Hematopoietic multipotent progenitor cell treated with erythropoietin and hydrocortisone succinate and interleukin-3 and kit ligand, for 15 days (in vitro differentiated cells): ENCODE results near the gene NR5A1.

Experiments
- DNase-seq: peaks from one replicate; pipeline ENCODE4 v3.0.0-alpha.2; 2015; ENCODE audit warnings: low spot score

Gene NR5A1

DNA sequence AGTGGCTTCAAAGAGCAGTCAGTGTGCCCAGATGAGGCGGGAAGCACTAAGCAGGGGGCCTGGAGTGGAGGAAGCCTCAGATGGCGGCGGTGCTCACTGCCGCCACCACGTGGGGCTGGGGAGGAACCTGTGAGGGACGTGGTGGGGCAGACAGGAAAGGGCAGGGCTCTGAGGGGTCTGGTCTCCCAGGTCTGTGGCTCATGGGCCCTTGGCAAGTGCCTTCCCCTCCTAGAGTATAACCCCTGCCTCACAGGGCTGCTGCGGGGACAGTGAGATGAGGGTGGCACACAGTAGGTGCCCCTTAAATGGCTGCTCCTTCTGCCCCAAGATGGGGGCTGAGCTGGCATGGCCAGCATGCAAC lies 26.6 kb downstream of the NR5A1 start:
- no peak for DNase-seq

DNA sequence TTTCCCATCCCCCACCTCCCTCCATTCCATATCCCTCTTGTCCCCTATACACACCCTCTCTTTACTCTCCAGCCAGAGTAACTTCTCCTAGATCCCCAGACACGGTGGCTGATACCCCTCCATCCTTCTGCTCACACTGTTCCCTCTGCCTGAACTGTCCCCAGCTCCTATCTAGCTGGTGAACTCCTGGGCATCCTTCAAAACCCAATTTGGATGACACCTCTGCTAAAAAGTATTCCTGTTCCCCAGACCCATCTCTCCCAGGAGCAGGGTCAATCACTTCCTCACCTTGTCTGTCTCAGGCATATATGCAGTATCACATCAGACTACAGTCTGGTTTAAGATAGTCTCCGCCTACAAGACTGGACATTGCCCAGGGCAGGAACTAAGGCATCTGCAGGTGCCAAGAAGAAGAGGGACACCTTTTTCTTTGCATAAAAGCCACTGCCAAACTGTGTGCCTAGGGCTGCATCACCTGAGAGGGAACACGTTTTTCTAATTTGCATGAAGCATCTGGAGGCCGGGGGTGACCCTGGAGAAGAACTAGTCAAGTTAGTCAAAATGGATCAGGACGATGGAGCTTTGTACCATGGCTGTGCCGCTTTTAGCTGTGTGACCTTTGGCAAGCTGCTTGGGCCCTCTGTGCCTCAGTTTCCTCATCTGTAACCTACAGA lies 27.1 kb downstream of the NR5A1 start:
- no peak for DNase-seq

DNA sequence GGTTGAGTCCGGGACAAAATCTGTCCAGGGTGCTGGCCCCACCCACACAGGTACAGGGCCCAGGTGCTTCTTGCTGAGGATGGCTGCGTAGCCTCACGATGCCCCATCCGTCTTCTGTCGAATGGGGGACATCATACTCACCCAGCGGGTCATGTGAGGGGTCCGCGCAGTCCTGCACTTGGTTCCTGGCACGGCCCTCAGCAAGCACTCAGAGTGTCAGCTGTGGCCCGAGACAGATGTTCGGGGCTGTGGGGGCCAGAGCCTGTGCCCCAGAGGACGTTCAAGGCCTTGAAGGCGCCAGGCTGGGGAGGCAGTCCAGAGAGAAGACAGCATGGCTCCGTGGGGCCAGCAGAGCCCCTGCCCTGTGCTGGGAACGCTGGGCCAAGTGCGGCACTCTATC lies 27.8 kb downstream of the NR5A1 start:
- no peak for DNase-seq

DNA sequence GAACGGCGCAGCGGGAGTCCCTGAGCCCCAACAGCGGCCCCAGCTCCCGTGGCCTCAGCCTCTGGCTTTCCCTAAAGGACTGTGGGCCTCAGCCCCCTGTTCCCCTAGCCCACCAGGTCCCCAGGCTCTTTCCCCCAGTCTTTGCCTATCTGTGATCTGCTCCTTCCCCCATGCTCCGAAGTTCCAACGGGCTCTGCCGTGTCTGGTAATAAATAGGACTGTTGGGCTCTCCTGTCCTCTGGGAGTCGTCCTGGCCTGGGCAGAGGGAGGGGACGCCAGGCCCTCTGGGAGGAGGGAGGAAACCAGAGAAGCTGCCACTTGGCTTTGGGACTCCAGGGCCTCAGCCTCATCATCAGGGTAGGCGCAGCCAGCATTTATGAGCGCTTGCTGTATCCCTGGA lies 28.8 kb downstream of the NR5A1 start:
- DNase-seq = no peak

DNA sequence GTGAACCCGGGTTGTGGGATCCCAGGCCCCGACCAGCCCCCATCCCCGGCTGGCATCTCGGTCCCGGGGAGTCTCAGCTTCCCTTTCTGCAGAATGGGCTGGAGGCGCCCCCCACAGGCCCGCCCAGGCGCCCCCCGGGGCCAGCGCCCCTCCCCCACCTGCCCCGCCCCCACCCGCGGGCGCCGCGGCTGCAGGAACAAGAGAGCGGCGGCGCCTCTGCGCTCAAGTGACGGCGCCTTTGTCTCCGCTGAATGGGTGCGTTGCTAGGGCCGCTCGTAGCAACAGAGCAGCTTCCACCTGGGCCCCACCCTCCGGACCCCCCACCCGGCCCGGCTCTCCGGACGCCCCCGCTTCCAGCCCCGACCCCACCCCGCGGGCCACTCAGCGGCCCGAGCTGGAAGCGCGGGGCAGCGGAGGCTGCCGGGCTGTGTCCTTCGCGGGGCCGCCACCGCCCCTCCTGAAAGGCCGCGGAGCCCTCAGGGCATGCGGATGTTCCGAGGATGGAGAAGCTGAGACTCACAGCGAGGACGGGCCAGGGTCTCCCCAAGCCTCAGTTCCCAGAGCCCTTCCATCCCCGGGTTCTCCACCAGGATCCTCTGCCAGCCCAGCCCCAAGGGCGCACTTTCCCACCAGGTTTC lies 29.4 kb downstream of the NR5A1 start:
- DNase-seq = no peak

DNA sequence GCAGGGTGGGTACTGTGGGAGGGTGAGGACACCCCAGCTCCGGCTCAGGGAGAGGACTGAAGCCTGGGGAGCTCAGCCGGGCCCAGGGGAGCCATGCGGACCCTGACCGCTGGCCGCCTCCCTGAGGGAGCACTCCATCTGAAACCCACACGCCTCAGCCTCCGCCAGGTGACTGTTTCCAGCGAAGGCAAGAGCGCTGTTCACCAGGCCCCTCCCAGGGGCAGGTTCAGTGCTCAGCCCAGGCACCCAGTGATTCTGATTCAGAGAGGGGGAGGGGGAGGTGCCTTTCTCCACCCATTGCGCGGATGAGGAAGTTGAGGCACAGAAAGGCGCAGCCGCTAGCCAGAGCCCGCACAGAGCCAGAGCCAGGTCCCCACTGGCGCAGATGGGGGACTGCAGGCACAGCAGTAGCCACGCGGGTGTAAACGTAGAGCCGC lies 30.0 kb downstream of the NR5A1 start:
- DNase-seq = no peak

DNA sequence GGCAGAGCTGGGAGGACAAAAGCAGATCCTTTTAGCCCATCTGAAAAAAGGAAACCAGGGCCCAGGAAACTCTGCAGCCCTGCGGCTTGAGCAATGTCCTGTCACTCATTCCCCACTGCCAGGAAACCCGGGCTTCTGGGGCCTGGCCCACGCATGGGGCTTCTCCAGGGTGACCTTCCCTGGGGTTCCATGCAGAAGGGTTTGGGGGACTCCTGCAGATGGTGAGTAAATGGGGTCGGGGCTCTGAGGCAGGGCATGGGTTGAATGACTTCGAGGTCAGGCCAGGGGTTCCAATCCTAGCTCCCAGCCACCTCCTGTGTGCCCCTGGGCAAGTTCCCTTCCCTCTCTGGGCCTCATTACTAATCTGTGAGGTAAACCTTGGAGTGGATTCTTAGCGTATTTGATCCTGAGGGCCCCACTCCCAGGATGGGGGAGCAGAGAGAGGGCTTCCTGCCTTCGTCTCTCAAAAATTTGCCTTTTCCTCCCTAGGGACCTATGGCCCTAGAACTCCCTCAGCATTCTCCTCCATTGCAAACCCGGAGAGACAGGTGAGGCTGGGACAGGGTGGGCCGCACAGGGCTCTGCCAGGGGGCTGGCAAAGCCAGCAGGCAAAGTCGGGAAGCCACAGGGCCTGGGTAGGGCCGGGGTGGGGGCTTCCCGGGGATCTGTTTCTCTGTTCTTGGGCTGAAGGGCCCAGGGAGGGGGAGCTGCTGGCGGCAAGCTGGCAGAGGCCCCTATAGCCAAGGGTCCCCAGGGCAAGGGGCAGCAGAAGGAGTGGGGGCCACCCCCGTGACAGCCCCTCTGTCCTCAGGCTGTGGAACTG lies 31.1 kb downstream of the NR5A1 start:
- DNase-seq = no peak

DNA sequence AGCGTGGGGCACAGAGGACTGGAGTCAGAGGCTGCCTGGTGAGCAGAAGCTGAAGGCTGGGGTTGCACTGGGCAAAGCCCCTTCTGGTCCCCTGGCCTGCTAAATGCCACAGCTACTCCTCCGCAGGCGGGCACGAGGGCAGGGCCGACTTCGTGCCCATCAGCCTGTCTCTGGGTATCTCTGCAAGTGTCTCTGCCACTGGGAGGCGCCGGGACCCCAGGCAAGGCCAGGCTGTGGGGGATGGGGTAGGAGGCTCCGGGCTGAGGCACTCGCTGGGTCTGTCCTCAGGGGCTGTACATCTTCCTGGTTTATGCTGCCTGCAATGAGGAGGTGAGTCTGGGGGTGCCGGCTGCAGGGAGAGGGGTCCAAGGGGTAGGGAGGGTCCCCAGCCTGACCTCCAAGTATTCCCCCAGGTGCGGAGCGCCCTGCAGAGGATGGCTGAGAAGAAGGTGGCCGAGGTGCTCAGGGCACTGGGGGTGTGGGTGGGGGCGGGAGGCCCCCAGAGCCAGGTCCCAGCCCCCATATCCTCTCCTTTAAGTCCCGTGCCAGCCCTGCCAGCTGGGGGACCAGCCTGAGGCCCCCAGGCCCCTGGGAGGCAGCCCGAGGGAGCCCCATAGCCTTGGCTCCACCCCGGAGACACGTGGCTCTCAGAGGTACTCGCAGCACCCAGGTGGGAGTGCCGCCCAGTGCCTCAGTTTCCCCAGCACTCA lies 31.9 kb downstream of the NR5A1 start:
- DNase-seq = no peak

DNA sequence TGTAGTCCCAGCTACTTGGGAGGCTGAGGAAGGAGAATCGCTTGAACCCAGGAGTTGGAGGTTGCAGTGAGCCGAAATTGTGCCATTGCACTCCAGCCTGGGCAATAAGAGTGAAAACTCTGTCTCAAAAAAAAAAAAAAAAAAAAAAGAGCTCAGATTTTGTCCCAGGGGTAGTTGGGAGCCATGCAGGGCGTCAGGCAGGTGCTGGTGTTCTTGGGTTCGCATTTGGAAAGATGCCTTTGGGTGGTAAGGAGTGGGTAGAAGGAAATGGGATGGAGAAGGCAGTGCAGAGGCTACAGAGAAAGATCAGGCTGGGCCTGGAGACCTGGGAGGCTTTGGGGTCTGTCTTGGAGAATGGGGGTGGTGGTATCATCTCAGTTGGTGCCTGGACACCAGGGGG lies 33.0 kb downstream of the NR5A1 start:
- DNase-seq = no peak

DNA sequence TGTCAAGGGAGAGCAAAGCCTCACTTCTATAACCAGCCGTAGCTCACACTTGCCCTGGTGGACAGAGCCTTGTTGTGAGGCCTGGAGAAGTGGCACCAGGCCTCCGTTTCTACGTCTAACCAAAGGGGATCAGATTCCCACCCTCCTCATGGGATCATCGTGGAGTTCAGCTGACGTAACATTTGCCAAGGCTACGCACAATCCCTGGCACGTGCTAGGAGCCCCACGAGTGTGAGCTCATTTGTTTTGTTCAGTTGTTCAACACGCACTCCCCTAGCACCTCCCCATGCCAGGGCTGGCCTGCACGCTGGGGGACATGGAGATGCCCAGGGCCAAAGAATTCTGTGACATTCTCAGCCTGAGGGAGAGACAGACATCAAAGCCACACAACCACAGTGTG lies 33.9 kb downstream of the NR5A1 start:
- DNase-seq = no peak

DNA sequence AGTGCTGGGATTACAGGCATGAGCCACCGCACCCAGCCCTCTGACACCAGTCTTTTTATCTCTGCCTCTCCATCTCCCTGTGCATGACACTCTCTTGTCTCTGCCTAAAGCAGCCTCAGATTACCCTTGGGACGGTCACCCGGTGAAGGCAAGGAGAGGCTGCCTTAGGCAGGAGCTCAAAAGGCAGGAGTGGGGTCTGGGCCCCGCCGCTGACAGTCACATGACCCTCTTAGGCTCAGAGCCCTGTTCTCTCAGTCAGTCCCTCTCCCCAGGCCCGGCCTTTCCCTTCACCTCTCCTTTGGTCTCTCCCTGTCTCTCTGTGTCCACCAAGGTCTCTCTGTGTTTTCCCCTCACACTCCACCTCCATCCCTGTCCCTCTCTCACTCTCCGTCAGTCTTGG lies 34.4 kb downstream of the NR5A1 start:
- no peak for DNase-seq

DNA sequence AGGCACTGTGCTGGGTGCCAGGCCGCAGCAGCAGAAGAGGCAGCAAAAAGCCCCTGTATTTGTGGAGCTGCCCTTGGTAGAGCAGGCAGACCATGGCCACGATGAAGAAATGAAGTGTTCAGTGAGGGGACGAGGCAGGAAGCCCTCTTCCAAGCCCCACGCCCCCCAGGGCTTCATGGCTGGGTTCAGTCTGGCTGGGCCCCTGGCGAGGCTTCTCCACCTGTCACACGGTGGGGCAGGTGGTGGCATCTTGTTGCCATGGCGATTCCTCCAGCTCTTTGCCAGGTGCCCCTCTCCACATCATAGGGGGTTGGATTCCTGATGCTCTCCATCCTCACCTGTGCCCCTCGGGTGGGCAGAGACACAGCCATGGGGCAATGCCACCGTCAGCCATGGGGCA lies 35.4 kb downstream of the NR5A1 start:
- no peak for DNase-seq

DNA sequence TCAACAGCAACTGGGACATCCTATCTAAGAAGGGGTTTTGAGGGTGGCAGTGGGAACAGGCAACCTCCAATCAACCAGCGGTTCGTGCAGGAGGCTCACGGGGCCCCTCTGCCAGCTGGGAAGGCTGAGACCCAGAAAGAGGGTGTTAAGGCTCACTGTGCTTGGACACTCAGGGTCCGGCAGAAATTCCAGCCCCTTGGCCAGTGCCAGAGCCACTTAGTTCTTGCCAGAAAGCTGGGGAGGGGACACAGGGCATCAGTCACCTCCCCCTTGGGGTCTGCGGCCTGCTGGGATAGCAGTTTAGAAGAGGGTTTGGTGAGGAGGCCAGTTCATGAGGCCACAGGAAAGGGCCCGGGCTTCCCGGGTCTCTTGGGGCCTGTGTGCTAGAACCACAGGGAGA lies 36.5 kb downstream of the NR5A1 start:
- no peak for DNase-seq

DNA sequence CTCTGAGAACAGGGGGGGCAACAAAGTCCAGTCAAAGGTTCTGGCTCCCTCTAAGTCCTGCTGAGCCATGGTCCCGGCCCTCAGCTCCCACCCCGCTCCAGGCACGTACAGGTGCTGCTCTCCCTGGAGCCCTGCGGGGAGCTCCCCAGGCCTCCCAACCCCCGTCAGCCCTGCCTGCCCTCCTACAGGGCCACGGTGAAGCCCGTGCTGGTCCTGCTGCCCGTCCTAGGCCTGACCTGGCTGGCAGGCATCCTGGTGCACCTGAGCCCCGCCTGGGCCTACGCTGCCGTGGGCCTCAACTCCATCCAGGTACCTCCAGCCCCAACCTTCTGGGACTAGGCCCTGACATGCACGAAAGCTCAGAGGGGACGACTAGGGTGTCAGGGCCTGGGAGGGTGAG lies 36.9 kb downstream of the NR5A1 start:
- DNase-seq = no peak

DNA sequence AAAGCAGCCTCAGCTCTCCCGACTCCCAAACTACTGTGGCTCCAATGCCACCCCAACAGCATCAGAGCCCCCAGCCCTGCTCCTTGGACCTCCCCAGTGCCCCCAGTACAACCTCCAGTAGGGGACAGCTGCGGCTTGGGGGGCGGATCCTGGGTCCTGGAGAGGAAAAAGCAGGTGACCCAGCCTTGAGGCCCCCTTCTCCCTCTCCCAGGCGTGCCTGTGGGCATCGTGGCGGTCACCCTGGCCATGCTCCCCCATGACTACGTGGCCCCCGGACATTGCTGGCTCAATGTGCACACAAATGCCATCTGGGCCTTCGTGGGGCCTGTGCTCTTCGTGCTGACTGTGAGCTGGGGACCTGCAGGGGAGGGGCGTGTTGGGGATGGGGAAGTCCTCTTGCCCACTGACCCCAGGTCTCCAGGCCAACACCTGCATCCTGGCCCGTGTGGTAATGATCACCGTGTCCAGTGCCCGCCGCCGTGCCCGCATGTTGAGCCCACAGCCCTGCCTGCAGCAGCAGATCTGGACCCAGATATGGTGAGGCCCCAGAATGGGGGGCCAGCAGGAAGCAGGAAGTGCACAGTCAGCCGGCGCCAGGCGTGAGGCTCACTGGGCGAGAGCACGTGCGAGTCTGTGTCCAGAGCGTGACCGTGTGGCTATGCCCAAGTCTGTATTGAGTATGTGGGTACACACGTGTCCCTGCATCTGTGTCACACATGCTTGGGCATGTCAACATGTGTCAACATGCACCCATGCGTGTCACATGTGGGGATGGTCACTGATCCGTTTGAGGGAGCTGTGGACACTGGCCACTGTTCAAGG lies 38.0 kb downstream of the NR5A1 start:
- DNase-seq = no peak

DNA sequence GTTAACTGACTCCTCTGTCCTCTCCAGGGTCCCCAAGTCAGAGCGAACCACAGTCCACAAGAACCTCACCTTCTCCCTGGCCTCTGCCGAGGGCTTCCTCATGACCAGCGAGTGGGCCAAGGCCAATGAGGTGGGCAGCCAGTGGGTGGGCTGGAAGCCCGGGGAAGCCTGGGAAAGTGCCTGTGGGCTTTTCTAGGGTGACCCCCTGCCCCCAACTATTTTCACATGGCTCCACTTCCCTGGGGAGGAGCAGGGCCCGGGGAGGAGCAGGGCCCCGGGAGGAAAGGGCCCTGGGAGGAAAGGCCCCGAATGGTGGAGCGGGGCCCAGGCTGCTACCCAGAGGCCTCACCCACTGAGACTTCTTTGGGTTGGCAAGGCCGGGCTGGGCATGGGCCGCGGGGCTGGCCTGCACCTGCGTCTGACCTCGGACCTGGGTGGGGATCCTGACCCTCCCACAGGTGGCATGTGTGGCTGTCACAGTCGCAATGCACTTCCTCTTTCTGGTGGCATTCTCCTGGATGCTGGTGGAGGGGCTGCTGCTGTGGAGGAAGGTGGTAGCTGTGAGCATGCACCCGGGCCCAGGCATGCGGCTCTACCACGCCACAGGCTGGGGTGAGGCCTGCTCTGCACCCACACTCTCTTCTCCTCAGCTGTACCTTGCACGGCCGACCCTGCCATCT lies 39.0 kb downstream of the NR5A1 start:
- no peak for DNase-seq

DNA sequence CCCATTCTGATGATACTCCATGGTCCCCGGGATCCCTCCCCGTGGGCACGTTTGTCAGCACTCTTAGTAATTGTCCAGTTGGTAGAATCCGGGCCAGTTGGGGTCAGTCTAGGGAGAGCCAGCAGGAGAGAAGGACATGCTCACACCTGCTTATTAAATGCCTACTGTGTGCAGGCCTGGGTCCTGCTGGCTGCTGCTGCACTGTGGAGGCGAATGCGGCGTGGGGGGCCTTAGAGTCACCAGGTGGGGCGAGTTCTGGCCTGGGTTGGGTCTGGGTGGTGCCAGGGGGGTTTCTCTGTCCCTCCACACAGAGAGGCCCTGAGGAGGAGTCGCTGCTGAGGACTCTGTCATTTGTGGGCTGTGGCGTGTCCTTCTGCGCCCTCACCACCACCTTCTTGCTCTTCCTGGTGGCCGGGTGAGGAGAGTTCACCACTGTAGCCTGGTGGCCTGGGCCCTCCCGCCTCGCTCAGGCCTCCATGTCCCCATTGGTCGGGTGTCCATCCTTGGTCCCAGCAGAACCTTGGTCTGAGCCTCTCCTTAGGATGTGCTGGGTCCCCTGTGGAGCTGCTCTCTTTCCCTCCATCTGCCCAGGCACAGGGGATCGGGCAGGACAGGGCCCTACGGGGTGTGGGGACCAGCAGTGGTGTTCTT lies 39.7 kb downstream of the NR5A1 start:
- DNase-seq = no peak

DNA sequence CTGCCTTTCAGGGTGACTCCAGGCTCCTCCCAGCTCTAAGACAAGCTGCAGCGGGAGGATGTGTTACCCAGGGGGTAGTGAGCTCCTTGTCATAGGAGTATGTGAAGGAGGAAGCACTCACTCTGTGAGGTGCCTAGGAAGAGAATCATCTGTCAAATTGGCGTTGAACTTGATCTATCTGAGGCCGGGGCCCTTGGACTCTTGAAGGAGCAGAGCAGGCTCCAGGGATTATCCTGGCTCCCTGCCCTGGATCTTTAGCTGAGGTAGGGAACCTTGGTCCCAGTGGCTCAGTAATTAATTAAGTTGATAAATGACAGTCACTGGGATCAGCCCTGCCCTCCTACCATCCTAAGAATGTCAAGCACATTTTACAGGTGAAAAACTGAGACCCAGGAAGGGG lies 41.5 kb downstream of the NR5A1 start:
- DNase-seq = no peak

DNA sequence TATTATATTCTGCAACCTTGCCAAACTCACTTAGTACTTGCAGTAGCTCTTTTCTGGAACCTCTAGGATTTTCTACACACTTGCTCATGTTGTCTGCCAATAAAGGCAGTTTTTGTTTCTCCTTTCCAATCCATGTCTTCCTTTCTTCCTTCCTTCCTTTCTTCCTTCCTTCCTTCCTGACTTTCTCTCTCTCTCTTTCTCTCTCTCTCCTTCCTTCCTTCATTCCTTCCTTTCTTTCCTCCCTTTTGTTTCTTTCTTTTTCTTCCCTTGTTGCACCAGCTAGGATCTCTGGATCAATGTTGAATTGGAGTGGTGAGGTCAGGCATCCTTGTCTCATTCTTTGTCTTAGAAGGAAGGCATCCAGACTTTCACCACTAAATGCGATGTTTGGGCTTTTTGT lies 44.5 kb downstream of the NR5A1 start:
- DNase-seq = no peak

DNA sequence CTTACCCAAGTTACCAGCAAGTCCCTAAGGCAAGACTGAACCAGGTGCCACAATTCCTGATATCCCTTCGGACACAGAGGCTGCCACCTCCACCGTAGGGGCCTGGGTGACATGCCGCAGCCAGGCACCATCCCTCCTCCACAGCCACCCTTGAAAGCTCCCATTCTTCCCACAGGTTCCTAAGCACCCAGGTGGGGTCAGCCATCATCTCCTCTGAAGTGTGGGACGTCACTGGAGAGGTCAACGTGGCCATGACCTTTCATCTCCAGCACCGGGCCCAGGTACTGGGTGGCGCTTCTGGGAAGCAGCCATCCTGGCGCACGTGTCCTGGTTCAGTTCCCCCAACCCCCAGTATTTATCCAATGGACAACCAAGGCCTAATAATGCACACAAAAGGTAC lies 48.8 kb downstream of the NR5A1 start:
- no peak for DNase-seq
